Measurements from ENCODE around the gene RPTOR.

Gene RPTOR

DNA sequence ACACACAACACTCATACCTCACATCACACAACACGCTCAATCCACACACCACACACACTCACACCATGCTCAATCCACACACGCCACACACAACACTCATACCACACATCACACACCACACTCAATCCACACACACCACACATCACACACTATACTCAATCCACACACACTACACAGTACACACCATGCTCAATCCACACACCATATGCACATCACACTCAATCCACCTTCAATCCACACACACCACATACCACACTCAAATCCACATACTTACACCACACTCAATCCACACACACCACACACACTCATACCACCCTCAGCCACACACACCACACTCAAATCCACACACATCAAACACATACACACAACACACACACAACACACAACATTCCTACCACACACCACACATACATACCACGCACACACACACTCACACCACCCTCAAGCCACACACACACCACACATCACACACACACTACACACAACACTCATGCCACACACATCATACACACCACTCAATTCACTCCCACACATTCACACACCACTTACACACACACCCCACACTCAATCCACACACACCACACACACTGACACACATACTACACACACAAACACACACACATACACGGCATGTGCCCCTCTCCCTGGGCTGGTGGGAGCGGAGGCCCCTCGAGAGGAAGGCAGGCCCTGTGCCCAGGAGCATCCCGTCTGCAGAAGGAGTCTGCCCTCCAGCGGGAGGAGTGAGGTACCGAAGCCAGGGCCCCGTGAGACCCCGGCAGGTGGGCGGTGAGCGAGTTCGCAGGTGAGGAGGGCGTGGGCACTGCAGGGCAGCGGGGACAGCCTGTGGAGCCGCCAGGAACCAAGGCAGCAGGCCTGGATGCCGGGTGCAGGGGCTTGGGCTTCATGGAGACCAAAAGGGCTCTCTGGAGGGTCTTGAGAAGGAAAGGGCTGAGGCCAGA, 33.1 kb upstream of the RPTOR start:
- peaks cover under 1% of the 10 kb centered on the region for H3K27me3 ChIP-seq (ENCODE audit: insufficient read depth, low read length, poor library complexity)
- H4K20me1 ChIP-seq (ENCODE audit: insufficient read depth, low read length), result no peaks in the 10 kb centered on the region
- no peak overlapping the region for H3K9ac ChIP-seq (ENCODE audit: low read depth, low read length)
- no peak for TF ChIP-seq EZH2 (IDR thresholded peaks at IDR 0.05; ENCODE audit: borderline replicate concordance, low read depth, low read length, severe bottlenecking)
- TF ChIP-seq, protein P1, sequence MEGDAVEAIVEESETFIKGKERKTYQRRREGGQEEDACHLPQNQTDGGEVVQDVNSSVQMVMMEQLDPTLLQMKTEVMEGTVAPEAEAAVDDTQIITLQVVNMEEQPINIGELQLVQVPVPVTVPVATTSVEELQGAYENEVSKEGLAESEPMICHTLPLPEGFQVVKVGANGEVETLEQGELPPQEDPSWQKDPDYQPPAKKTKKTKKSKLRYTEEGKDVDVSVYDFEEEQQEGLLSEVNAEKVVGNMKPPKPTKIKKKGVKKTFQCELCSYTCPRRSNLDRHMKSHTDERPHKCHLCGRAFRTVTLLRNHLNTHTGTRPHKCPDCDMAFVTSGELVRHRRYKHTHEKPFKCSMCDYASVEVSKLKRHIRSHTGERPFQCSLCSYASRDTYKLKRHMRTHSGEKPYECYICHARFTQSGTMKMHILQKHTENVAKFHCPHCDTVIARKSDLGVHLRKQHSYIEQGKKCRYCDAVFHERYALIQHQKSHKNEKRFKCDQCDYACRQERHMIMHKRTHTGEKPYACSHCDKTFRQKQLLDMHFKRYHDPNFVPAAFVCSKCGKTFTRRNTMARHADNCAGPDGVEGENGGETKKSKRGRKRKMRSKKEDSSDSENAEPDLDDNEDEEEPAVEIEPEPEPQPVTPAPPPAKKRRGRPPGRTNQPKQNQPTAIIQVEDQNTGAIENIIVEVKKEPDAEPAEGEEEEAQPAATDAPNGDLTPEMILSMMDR (IDR thresholded peaks at IDR 0.05; ENCODE audit: borderline replicate concordance, extremely low read depth, low read length, poor library complexity, severe bottlenecking), result no peak
- H3K9me3 ChIP-seq (ENCODE audit: insufficient read depth, low read length, severe bottlenecking), result no peaks in the 10 kb centered on the region
- DNase-seq, result no peak
- no peak overlapping the region for H3K4me3 ChIP-seq (ENCODE audit: low read depth in 1 of 2, low read length in 2 of 2)
- no peak overlapping the region for H3K4me2 ChIP-seq (ENCODE audit: insufficient read depth, low read length)
- no peak overlapping the region for H2AFZ ChIP-seq (ENCODE audit: low read depth, low read length)
- no peak for ATAC-seq (ENCODE audit: insufficient read depth, low read depth)
- H3K79me2 ChIP-seq (ENCODE audit: insufficient read depth, low read length), result no peaks in the 10 kb centered on the region
- H3K27ac ChIP-seq (ENCODE audit: low read length), result no peak overlapping the region
- H3K4me1 ChIP-seq (ENCODE audit: insufficient read depth, low read length), result no peaks in the 10 kb centered on the region
- no peaks in the 10 kb centered on the region for H3K36me3 ChIP-seq (ENCODE audit: insufficient read depth, low read length)

DNA sequence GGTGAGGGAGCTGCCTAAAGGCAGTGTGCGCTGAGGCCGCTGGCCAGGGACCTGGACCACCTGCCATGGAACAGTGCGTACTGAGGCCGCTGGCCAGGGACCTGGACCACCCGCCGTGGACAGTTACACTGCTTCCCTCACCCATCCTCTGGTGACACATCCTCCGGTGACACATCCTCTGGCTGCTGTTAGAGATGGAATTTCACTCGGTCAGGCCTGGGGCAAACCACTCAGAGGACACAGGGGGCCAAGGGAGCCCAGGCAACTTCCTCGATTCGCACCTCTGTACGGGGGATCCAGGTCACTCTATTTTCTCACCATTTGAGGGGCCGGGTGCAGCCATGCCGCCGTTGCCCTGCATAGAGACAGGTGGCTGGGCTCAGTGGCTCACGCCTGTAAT, 32.4 kb upstream of the RPTOR start:
- DNase-seq (no peak), ATAC-seq (ENCODE audit: insufficient read depth, low read depth) (no peak)
- no peak overlapping the region for H2AFZ ChIP-seq (ENCODE audit: low read depth, low read length)
- no peaks in the 10 kb centered on the region for H4K20me1 ChIP-seq (ENCODE audit: insufficient read depth, low read length)
- H3K27me3 ChIP-seq (ENCODE audit: insufficient read depth, low read length, poor library complexity), result peaks cover 3% of the 10 kb centered on the region
- H3K4me3 ChIP-seq (ENCODE audit: low read depth in 1 of 2, low read length in 2 of 2), result no peak overlapping the region
- H3K9ac ChIP-seq (ENCODE audit: low read depth, low read length), result no peak overlapping the region
- no peak overlapping the region for H3K27ac ChIP-seq (ENCODE audit: low read length)
- no peaks in the 10 kb centered on the region for H3K36me3 ChIP-seq (ENCODE audit: insufficient read depth, low read length)
- no peak overlapping the region for H3K4me2 ChIP-seq (ENCODE audit: insufficient read depth, low read length)
- no peaks in the 10 kb centered on the region for H3K4me1 ChIP-seq (ENCODE audit: insufficient read depth, low read length)
- no peaks in the 10 kb centered on the region for H3K9me3 ChIP-seq (ENCODE audit: insufficient read depth, low read length, severe bottlenecking)
- no peaks in the 10 kb centered on the region for H3K79me2 ChIP-seq (ENCODE audit: insufficient read depth, low read length)
- TF ChIP-seq, protein P1 (IDR thresholded peaks at IDR 0.05; ENCODE audit: borderline replicate concordance, extremely low read depth, low read length, poor library complexity, severe bottlenecking), result no peak

DNA sequence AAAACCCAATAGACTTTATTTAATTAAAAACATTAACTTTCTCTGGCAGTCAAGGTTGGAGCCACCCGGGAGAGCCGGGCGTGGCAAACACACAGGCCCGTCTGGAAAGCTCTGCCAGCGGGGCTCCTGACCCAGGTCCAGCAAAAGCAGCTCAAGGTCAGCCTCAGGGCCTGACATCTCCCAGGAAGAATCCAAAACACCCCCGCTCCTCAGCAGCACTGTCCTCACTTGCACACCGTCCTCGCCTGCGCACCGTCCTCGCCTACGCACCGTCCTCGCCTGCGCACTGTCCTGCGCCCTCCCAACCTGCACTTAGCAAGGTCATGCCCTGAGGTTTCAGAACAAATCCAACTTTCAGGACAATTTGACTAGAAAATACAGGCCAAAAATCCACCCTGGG, 31.4 kb upstream of the RPTOR start:
- Histone ChIP-seq H4K20me1 (ENCODE audit: insufficient read depth, low read length) (no peaks in the 10 kb centered on the region), H3K27me3 (ENCODE audit: insufficient read depth, low read length, poor library complexity) (peaks cover 3% of the 10 kb centered on the region), H3K4me1 (ENCODE audit: insufficient read depth, low read length) (no peaks in the 10 kb centered on the region), H3K27ac (ENCODE audit: low read length) (no peak overlapping the region), H3K9ac (ENCODE audit: low read depth, low read length) (no peak overlapping the region), H3K9me3 (ENCODE audit: insufficient read depth, low read length, severe bottlenecking) (no peaks in the 10 kb centered on the region), H3K36me3 (ENCODE audit: insufficient read depth, low read length) (no peaks in the 10 kb centered on the region), H3K4me2 (ENCODE audit: insufficient read depth, low read length) (no peak overlapping the region), H2AFZ (ENCODE audit: low read depth, low read length) (no peak overlapping the region), H3K79me2 (ENCODE audit: insufficient read depth, low read length) (no peaks in the 10 kb centered on the region), H3K4me3 (ENCODE audit: low read depth in 1 of 2, low read length in 2 of 2) (no peak overlapping the region)
- ATAC-seq (ENCODE audit: insufficient read depth, low read depth) (no peak), DNase-seq (no peak)
- TF ChIP-seq, protein P1 (IDR thresholded peaks at IDR 0.05; ENCODE audit: borderline replicate concordance, extremely low read depth, low read length, poor library complexity, severe bottlenecking), result no peak
